ENCODE measurements around the gene KLHL17. TPM values are rescaled to one million over a fixed set of nuclear protein-coding genes. Genes with fewer than 3 reads are reported as not detected.
"Not testable (repeated sequence)": the region's sequence is repeated elsewhere in the genome, so short reads cannot be mapped to it uniquely, and the experiment has no call there.

KLHL17 gene
- total RNA-seq, 1 experiment from 2014 or later: 2.9 TPM

DNA sequence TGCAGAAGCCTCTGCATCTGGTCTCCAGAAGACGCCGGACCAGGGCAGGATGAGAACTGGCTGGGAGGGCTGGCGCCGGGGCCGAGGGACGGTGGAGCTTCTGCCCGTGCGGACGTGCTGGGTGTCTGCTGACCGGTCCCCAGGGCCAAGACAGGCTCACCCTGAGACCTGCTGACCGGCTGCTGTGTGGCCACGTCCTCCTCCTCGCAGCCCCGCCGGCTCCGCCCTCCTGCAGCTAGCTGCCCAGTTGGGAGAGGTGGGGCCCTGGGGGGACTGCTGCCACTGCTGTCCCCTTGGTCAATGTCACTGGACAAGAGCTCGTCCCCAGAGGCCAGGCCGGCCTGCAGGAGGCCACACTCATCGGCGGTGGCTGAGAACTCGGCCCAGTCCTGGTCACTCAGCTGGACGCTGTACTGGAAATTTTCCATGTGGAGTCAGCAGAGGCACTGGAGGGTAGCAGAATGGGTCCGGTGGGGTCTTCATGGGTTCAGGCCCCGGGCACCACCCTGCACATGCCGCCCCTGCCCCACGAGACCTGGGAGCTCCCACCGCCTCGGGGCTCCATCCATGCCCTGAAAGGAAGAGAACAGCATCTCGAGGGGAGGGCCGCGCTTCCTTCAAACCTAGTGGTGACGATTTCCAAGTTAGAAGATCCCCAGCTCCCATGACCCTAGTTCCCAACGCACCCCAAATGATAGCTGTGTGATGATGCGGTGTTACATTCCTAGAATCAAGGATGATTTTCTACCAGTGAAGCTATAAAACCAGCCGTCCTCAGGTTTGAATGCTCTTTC is 20.4 kb downstream of the KLHL17 start:
- DNase-seq (ENCODE audit: low spot score): no peak

- no peak for DNase-seq (ENCODE audit: low spot score)
Measured at GRCh38 chr1:981491-981954, 21.1 kb downstream of the KLHL17 start.

DNA sequence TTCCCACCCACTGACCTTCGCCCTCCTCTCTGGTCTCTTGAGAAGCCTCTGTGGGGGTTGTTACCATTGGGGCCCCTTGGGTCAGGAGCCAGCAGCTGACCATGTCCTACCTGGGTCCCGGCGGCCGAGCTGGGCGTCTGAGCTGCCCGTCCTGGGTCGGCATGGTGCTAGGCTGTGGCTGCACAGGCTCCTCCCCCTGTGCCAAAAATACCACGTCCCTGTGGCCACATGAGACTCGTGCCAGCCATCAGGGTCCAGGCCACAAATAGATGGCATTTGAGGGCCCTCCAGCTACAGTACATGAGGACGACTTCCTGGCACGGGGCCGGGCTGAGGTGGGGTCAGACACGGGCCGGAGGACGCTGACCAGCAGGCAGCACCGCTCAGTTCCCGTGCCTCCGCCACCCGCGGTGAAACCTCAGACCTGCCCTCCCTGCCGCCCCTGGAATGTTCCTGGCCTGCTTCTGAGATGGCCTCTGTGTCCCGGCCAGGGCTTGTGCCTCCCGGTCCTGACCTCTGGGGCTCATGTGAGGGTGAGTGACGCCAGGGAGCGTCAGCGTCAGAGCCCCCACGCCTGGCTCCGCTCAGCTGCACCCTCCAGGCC is 21.7 kb downstream of the KLHL17 start, which contains the start of gene PERM1:
PERM1 (minus strand) TSS at position 139 of the 604 bp plus-strand sequence. CDS start 1,064 bp downstream, outside the sequence.
- DNase-seq (ENCODE audit: low spot score): no peak

- DNase-seq (ENCODE audit: low spot score): no peak
Measured at GRCh38 chr1:982765-983436, 22.5 kb downstream of the KLHL17 start.

DNA sequence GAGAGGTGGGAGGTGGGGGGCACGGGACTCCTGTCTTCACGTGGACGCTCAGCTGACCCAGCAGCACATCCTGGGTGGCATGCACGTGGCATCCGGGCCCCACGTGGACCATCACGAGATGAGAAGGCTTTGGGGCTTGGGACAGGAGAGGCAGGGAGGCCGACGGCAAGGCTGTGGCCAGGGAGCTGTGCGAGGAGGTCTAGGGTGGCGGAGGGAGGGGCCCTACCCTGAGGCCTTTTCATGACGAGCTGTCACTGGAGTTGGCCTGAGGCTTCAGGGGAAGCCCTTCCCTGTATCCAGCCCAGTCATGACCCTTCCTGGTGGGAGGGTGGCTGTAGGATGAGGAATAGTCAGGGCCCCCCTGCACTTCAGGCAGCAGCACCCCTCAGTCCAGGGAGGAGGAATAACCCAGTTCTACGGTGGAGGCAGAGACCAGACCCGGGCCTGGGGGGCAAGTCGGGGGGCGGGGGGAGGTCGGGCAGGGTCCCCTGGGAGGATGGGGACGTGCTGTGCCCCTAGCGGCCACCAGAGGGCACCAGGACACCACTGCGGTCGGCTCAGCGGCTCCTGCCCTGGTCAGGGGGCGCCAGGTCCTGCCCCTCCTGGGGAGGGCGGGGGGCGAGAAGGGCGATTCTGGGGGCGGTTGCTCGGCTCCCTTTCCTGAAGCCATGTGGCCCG is 23.6 kb downstream of the KLHL17 start:
- no peak for DNase-seq (ENCODE audit: low spot score)

- no peak for DNase-seq (ENCODE audit: low spot score)
Measured at GRCh38 chr1:984476-984814, 24.1 kb downstream of the KLHL17 start.

- DNase-seq (ENCODE audit: low spot score): no peak
Measured at GRCh38 chr1:985126-985525, 24.7 kb downstream of the KLHL17 start.

DNA sequence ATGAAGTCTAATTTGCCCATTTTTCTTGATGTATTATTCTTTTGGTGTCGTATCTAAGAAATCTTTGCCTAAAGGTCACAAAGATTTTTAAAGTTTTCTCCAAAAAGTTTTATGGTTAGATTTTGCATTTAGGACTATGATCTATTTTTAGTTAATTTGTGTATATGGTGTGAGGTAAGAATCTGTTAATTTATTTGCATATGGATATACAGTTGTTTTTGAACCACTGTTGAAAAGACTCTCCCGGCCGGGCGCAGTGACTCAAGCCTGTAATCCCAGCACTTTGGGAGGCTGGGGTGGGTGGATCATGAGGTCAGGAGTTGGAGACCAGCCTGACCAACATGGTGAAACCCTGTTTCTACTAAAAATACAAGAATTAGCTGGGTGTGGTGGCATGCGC is 27.7 kb downstream of the KLHL17 start:
- not testable (repeated sequence) for DNase-seq (ENCODE audit: low spot score)

DNA sequence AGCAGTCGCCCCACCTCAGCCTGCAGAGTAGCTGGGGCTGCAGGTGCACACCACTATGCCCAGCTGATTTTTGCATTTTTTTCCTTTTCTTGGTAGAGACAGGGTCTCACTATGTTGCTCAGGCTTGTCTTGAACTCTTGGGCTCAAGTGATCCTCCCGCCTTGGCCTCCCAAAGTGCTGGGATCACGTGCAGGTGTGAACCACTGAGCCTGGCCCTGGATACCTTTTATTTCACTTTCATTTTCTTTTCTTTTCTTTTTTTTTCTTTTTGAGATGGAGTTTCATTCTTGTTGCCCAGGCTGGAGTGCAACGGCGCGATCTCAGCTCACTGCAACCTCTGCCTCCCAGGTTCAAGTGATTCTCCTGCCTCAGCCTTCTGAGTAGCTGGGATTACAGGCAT is 30.9 kb downstream of the KLHL17 start:
- not testable (repeated sequence) for DNase-seq (ENCODE audit: low spot score)

- no peak for DNase-seq (ENCODE audit: low spot score)
Measured at GRCh38 chr1:991895-992294, 31.5 kb downstream of the KLHL17 start.

DNA sequence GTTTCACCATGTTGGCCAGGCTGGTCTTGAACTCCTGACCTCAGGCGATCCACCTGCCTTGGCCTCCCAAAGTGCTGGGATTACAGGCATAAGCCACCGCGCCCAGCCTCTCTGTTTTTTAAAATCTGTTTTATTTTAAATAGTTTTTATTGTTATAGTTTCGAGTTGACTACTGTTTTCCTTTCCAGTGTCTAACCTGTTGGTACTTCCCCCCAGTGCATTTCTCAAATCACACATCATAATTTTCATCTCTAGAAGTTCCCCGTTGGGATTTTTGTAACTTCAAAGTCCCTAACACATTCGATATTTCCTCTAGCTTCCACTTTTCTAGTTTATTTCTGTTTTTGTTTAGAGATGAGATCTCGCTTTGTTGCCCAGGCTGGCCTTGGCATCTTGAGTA is 32.0 kb downstream of the KLHL17 start:
- no peak for DNase-seq (ENCODE audit: low spot score)

GRCh38 chr1:993379-993995 is 33.1 kb downstream of the KLHL17 start:
- no peak for DNase-seq (ENCODE audit: low spot score)

DNA sequence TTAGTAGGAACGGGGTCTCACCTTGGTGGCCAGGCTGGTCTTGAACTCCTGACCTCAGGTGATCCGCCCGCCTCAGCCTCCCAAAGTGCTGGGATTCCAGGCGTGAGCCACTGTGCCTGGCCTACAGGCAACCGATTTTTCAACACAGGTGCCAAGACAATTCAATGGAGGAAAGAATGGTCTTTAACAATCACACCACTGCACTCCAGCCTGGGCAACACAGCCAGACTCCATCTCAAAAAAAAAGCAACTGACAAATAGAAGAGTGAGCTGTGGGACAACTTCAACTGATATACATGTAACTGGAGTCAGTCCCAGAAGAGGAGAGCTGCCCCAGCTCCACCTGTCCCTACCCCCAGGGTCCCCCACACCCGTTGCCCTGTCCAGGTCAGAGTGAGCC is 34.2 kb downstream of the KLHL17 start:
- DNase-seq (ENCODE audit: low spot score): not testable (repeated sequence)

GRCh38 chr1:995665-996633 is 35.6 kb downstream of the KLHL17 start:
- DNase-seq (ENCODE audit: low spot score): no peak

GRCh38 chr1:996851-997712 is 36.7 kb downstream of the KLHL17 start:
- DNase-seq (ENCODE audit: low spot score): no peak

DNA sequence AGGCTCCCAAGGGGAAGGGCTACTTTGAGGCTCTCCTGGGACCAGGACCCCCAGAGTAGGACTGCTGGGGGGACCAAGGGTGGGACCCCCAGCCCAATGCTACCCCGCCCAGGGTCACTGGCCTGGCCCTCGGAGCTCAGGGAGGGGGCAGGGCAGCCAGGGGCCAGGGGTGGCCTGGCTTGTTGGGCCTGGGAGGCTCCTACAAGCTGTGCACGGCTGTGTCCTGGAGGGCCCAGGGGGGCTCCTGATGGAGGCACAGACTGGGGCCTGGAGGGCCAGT is 37.3 kb downstream of the KLHL17 start:
- DNase-seq (ENCODE audit: low spot score): no peak

- DNase-seq (ENCODE audit: low spot score): no peak
Measured at GRCh38 chr1:997993-998744, 37.8 kb downstream of the KLHL17 start.

GRCh38 chr1:998745-998994 is 38.3 kb downstream of the KLHL17 start:
- no peak for DNase-seq (ENCODE audit: low spot score)

DNA sequence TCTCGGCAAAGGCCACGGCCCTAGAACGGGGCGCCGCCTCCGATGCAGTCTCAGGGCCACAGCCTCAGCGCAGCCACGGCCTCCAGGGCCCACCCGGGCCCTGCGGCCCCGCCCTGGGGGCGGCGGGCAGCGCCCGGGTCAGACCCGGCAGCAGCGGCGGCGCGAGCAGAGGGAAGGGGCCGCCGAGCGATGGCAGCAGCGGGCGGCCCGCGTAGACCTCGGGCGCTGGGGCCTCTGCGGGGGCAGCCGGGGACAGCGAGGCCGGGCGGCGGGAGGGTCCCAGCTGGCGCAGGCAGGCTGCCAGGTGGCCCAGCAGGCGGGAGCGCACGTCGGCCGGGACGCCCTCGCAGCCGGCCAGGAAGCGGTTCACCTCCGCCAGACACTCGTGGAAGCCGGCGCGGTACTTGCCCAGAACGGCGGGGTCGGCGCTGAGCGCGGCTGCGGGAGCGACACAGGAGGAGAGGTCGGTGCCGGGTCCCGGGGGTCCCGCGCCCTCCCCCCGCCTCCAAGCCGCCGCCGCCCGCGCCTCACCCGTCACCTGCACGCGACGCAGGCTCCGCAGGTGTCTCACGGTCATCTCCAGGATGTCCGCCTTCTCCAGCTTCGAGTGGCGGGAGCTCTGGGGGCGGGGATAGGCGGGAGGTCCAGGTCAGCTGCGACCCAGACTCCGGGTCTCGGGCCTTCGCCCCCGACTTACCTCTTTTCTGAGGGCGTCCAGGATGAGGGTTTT is 38.8 kb downstream of the KLHL17 start:
- no peak for DNase-seq (ENCODE audit: low spot score)

Data from A172 (cell line).